ENCODE results near the gene HSD17B11. TPM values are rescaled to one million over a fixed set of nuclear protein-coding genes. Genes with fewer than 3 reads are reported as not detected.
A peak's percentile ranks its signal among the peaks of the same experiment; 100 is the strongest.
"Not testable (repeated sequence)": the region's sequence is repeated elsewhere in the genome, so short reads cannot be mapped to it uniquely, and the experiment has no call there.

HSD17B11 gene
- total RNA-seq, 4 donors from 2014 or later: 4.2 to 41.8 (median 13.7) TPM

- Histone ChIP-seq H3K27ac (peak overlapping the region in 3 of 4 donors; percentile 23 to 54 (median 45)), H3K4me1 (peaks cover 4 to 27% (median 14%) of the 10 kb centered on the region in 3 donors), H3K36me3 (peaks cover 0 to 33% (median 0%) of the 10 kb centered on the region in 3 donors), H3K4me3 (no peak overlapping the region), H3K9me3 (no peaks in the 10 kb centered on the region), H3K27me3 (no peaks in the 10 kb centered on the region)
- TF ChIP-seq POLR2A (IDR thresholded peaks at IDR 0.05) (no peak), CTCF (IDR thresholded peaks at IDR 0.05) (no peak)
- intact Hi-C loops (cut with DNase I): no loop called here
- WGBS, 2 donors: 44 to 57% methylated on average over 7 of the region's 7 CpGs
- no peak for DNase-seq
Observed at GRCh38 chr4:87354168-87355102, 36.6 kb downstream of the HSD17B11 start.

- TF ChIP-seq POLR2A (IDR thresholded peaks at IDR 0.05): no peak
- TF ChIP-seq CTCF (IDR thresholded peaks at IDR 0.05): peak in 5 of 6 experiments; percentile 29 to 77 (median 48)
- Histone ChIP-seq H3K27ac (peak overlapping the region in 3 of 4 donors; percentile 23 to 54 (median 45)), H3K36me3 (peaks cover 0 to 33% (median 0%) of the 10 kb centered on the region in 3 donors), H3K27me3 (no peaks in the 10 kb centered on the region), H3K4me3 (no peak overlapping the region), H3K9me3 (no peaks in the 10 kb centered on the region), H3K4me1 (peaks cover 4 to 27% (median 14%) of the 10 kb centered on the region in 3 donors)
- no peak for DNase-seq
- WGBS, 2 donors: 22 to 39% methylated on average over 3 of the region's 3 CpGs
- intact Hi-C loops (cut with DNase I): no loop called here
Observed at GRCh38 chr4:87353592-87353991, 37.4 kb downstream of the HSD17B11 start.

GRCh38 chr4:87345139-87345538 is 45.8 kb downstream of the HSD17B11 start:
- TF ChIP-seq POLR2A (IDR thresholded peaks at IDR 0.05) (no peak), CTCF (IDR thresholded peaks at IDR 0.05) (no peak)
- H3K4me1 ChIP-seq: peaks cover 0 to 14% (median 0%) of the 10 kb centered on the region in 3 donors
- peaks cover 0 to 29% (median 0%) of the 10 kb centered on the region in 3 donors for H3K36me3 ChIP-seq
- intact Hi-C loops (cut with DNase I): no loop called here
- DNase-seq: no peak
- H3K27ac ChIP-seq: no peak overlapping the region
- no peak overlapping the region for H3K4me3 ChIP-seq
- H3K9me3 ChIP-seq: peaks cover 0 to 17% (median 0%) of the 10 kb centered on the region in 3 donors
- H3K27me3 ChIP-seq: no peaks in the 10 kb centered on the region

GRCh38 chr4:87342872-87343271 is 48.1 kb downstream of the HSD17B11 start:
- Histone ChIP-seq H3K36me3 (peaks cover 0 to 50% (median 4%) of the 10 kb centered on the region in 3 donors), H3K27ac (peak overlapping the region in 2 of 4 donors; percentile 22 to 38), H3K27me3 (no peaks in the 10 kb centered on the region), H3K9me3 (peaks cover 0 to 17% (median 0%) of the 10 kb centered on the region in 3 donors), H3K4me3 (no peak overlapping the region), H3K4me1 (peaks cover 0 to 33% (median 0%) of the 10 kb centered on the region in 3 donors)
- intact Hi-C loops (cut with DNase I): no loop called here
- no peak for DNase-seq
- 85 to 94% methylated on average over 3 of the region's 3 CpGs for WGBS, 2 donors
- no peak for TF ChIP-seq POLR2A (IDR thresholded peaks at IDR 0.05)

- intact Hi-C loops (cut with DNase I); H3K27me3 ChIP-seq; DNase-seq: not testable (repeated sequence)
- Histone ChIP-seq H3K36me3 (peaks cover 0 to 54% (median 4%) of the 10 kb centered on the region in 3 donors), H3K9me3 (peaks cover 0 to 17% (median 0%) of the 10 kb centered on the region in 3 donors), H3K4me3 (peak overlapping the region in 3 of 4 donors; percentile 6 to 22 (median 16)), H3K27ac (peak overlapping the region in 3 of 4 donors; percentile 38 to 71 (median 56)), H3K4me1 (peaks cover 0 to 40% (median 0%) of the 10 kb centered on the region in 3 donors)
- 49 to 66% methylated on average over 8 of the region's 8 CpGs for WGBS, 2 donors
Observed at GRCh38 chr4:87341954-87342635, 48.9 kb downstream of the HSD17B11 start.

Measured in esophagus squamous epithelium (tissue), 5 donors.